ENCODE results near the gene EPS15. TPM values are rescaled to one million over a fixed set of nuclear protein-coding genes. Genes with fewer than 3 reads are reported as not detected.

EPS15 gene
- total and polyA plus RNA-seq, 11 donors: 19.9 to 80.6 (median 67.8) TPM

DNA sequence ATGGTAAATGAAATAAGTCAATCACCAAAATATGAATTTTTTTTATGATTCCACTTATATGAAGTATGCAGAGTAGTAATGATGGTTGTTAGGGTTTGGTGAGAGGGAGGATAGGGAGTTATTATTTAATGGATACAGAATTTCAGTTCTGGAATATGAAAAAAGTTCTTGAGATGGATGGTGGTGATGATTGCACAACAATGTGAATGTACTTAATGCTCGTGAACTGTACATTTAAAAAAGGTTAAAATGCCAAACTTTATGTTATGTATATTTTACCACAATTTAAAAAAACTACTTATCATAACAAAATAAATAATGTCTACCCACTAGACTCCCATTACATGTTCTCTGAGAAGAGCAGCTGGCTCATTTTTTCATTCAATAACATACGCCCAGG is 133.3 kb downstream of the EPS15 start:
- TF ChIP-seq, protein P1, sequence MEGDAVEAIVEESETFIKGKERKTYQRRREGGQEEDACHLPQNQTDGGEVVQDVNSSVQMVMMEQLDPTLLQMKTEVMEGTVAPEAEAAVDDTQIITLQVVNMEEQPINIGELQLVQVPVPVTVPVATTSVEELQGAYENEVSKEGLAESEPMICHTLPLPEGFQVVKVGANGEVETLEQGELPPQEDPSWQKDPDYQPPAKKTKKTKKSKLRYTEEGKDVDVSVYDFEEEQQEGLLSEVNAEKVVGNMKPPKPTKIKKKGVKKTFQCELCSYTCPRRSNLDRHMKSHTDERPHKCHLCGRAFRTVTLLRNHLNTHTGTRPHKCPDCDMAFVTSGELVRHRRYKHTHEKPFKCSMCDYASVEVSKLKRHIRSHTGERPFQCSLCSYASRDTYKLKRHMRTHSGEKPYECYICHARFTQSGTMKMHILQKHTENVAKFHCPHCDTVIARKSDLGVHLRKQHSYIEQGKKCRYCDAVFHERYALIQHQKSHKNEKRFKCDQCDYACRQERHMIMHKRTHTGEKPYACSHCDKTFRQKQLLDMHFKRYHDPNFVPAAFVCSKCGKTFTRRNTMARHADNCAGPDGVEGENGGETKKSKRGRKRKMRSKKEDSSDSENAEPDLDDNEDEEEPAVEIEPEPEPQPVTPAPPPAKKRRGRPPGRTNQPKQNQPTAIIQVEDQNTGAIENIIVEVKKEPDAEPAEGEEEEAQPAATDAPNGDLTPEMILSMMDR (IDR thresholded peaks at IDR 0.05): no peak
- no peak for TF ChIP-seq POLR2A (IDR thresholded peaks at IDR 0.05)
- no peak for DNase-seq
- Histone ChIP-seq H3K27me3 (no peaks in the 10 kb centered on the region), H3K36me3 (peaks cover 0 to 50% (median 29%) of the 10 kb centered on the region in 9 donors), H3K9me3 (peaks cover 0 to 30% (median 0%) of the 10 kb centered on the region in 12 donors), H3K4me1 (no peaks in the 10 kb centered on the region), H3K4me3 (no peak overlapping the region), H3K27ac (no peak overlapping the region)
- intact Hi-C loops (cut with DNase I): no loop called here
- WGBS, 4 donors: 95 to 97% (median 97%) methylated on average over 2 of the region's 2 CpGs
- ATAC-seq: no peak

DNA sequence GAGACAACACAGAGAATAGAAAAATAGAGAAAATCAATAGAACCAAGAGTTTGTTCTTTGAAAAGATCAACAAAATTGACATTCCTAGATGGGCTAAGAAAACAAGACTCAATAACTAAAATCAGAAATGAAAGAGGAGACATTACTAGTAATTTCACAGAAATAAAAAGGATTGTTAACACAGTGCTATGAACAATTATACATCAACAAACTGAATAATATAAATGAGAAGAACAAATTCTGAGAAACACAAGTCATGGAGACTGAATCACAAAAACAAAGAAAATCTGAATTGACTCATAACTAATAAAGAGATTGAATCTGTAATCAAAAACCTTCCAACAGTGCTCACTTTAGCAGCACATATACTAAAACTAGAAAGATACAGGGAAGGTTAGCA is 137.1 kb downstream of the EPS15 start:
- Histone ChIP-seq H3K4me1 (no peaks in the 10 kb centered on the region), H3K4me3 (no peak overlapping the region), H3K27ac (no peak overlapping the region), H3K9me3 (peaks cover 0 to 34% (median 0%) of the 10 kb centered on the region in 12 donors), H3K27me3 (no peaks in the 10 kb centered on the region), H3K36me3 (peaks cover 0 to 83% (median 56%) of the 10 kb centered on the region in 9 donors)
- no peak for DNase-seq
- no peak for ATAC-seq
- intact Hi-C loops (cut with DNase I): no loop called here
- no peak for TF ChIP-seq POLR2A (IDR thresholded peaks at IDR 0.05)
- TF ChIP-seq, protein P1 (IDR thresholded peaks at IDR 0.05): no peak

DNA sequence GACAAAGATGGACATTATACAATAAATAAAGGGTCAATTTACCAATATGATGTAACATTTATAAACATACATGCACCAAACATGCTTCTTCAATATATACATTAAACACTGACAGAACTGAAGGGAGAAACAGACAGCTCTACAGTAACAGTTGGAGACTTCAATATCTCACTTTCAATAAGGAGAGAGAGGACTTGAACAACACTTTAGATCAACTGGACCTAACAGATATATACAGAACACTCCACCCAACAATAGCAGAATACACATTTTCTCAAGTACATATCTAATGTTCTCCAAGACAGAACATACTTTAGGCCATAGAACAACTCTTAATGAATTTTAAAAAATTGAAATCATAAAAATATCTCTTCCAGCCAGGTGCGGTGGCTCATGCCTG is 138.1 kb downstream of the EPS15 start:
- H3K36me3 ChIP-seq: peaks cover 0 to 89% (median 59%) of the 10 kb centered on the region in 9 donors
- no peaks in the 10 kb centered on the region for H3K27me3 ChIP-seq
- ATAC-seq (no peak), DNase-seq (no peak)
- H3K27ac ChIP-seq: no peak overlapping the region
- TF ChIP-seq, protein P1 (IDR thresholded peaks at IDR 0.05): no peak
- TF ChIP-seq POLR2A (IDR thresholded peaks at IDR 0.05): no peak
- H3K4me1 ChIP-seq: no peaks in the 10 kb centered on the region
- peaks cover 0 to 30% (median 0%) of the 10 kb centered on the region in 12 donors for H3K9me3 ChIP-seq
- intact Hi-C loops (cut with DNase I): no loop called here
- 87 to 100% (median 95%) methylated on average over 1 of the region's 1 CpG for WGBS, 4 donors
- no peak overlapping the region for H3K4me3 ChIP-seq

DNA sequence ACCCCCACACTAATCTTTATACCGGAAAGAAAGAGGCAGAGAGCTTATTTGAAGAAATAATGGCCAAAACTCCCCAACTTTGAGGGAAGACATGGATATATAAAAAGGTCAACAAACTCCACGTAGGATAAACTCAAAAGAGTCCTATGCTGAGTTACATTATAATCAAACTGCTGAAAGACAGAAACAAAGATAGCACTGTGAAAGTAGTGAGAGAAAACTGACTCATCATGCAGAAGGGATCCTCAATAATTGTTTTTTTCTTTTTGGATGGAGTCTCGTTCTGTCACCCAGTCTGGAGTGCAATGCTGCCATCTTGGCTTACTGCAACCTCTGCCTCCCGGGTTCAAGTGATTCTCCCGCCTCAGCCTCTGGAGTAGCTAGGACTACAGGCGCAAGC is 140.2 kb downstream of the EPS15 start:
- no peak for ATAC-seq
- TF ChIP-seq, protein P1 (IDR thresholded peaks at IDR 0.05): no peak
- TF ChIP-seq POLR2A (IDR thresholded peaks at IDR 0.05): no peak

More for the DNA sequence above, 140.2 kb downstream of the EPS15 start:
- DNase-seq: no peak
- intact Hi-C loops (cut with DNase I): no loop called here
- H3K4me1 ChIP-seq: no peaks in the 10 kb centered on the region
- WGBS, 4 donors: 91 to 94% (median 93%) methylated on average over 6 of the region's 6 CpGs
- no peak overlapping the region for H3K4me3 ChIP-seq
- H3K36me3 ChIP-seq: peaks cover 0 to 84% (median 63%) of the 10 kb centered on the region in 9 donors
- no peaks in the 10 kb centered on the region for H3K27me3 ChIP-seq
- peaks cover 0 to 13% (median 0%) of the 10 kb centered on the region in 12 donors for H3K9me3 ChIP-seq
- H3K27ac ChIP-seq: no peak overlapping the region
